ENCODE data around the gene FOSL1. TPM values are rescaled to one million over a fixed set of nuclear protein-coding genes. Genes with fewer than 3 reads are reported as not detected.
A peak's percentile ranks its signal among the peaks of the same experiment; 100 is the strongest.

Gene FOSL1
- total and polyA plus RNA-seq, 2 donors (not counting 3 experiments of a cell fraction or from before 2014, with no cell fraction given) = 18.1 to 53.8 TPM

DNA sequence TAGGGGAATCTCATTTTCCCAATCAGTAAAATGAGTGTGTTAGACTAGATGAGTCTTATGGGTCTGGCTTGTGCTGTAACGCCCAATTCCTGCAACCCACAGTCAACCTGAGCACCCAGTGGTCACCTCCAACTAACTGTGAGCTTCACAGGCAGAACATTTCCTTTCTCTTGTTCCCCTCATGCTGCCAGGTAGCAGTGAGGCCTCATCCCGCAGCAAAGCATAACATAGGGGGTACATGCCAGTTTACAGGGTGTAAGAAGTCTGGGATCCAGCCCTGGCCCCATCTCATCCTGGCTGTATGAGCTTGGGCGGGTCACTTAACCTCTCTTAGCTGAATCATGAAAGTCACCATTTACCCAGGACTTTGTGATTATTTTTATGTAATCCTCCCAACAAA is 31.3 kb downstream of the FOSL1 start:
- H3K79me2 ChIP-seq (ENCODE audit: control insufficient read depth, insufficient read depth, low read length) = peaks cover 3% of the 10 kb centered on the region
- TF ChIP-seq POLR2AphosphoS5 (IDR thresholded peaks at IDR 0.05; ENCODE audit: insufficient read depth, low read depth, low read length) (peak; percentile 40), GATA2 (IDR thresholded peaks at IDR 0.05; ENCODE audit: insufficient read depth, insufficient read length, low read depth, low read length) (no peak)
- intact Hi-C loops (cut with micrococcal nuclease) (no loop called here), dilution Hi-C loops (cut with MboI; ENCODE audit: extremely low pct_ligation_motif_present, low sequenced_read_pairs) (no loop called here)
- H4K20me1 ChIP-seq (replicated peaks; ENCODE audit: control insufficient read depth, extremely low read depth, insufficient read depth, low read length) = no peaks in the 10 kb centered on the region
- no peak overlapping the region for H3K4me2 ChIP-seq (ENCODE audit: insufficient read depth, low read length)
- ChIA-PET CTCF (interaction anchor here (1.1 to 7.1 kb wide), 3 partner anchors 9 to 19 kb away, joined by 3 to 73 read pairs (median 16); partner anchors contain the start of genes CFL1, FIBP and MUS81), POLR2A (interaction anchor here (0.9 kb wide), 1 partner anchor 21 kb away, joined by 3 read pairs; the partner anchor contains the start of gene CCDC85B)
- no peak overlapping the region for H3K27ac ChIP-seq (ENCODE audit: insufficient read depth, low read depth, low read length)
- H3K4me3 ChIP-seq (replicated peaks in 1 of 3; ENCODE audit: insufficient read depth in 1 of 3, low read depth in 1 of 3, low read length in 3 of 3) = no peak overlapping the region
- no peaks in the 10 kb centered on the region for H3K9me3 ChIP-seq (replicated peaks; ENCODE audit: control insufficient read depth, insufficient read depth, low read length)
- H3K36me3 ChIP-seq (ENCODE audit: control insufficient read depth in 2 of 2, extremely low read depth in 1 of 2, insufficient read depth in 2 of 2, low read length in 2 of 2) = peaks cover 6 to 39% of the 10 kb centered on the region in 2 experiments
- H3K4me1 ChIP-seq (ENCODE audit: control insufficient read depth, extremely low read depth, insufficient read depth, low read length) = peaks cover 17% of the 10 kb centered on the region
- H3K9ac ChIP-seq (replicated peaks; ENCODE audit: extremely low read depth, insufficient read depth, low read length) = no peak overlapping the region
- BruUV-seq (replicated peaks) = no TSS peak
- no peak overlapping the region for H2AFZ ChIP-seq (ENCODE audit: low read depth, low read length)
- FAIRE-seq (no peak), DNase-seq (ENCODE audit: low read depth, low spot score) (no peak)
- no peaks in the 10 kb centered on the region for H3K9me1 ChIP-seq (replicated peaks; ENCODE audit: control insufficient read depth, extremely low read depth, insufficient read depth, low read length)
- no peaks in the 10 kb centered on the region for H3K27me3 ChIP-seq (ENCODE audit: control insufficient read depth in 2 of 2, insufficient read depth in 2 of 2, low read length in 2 of 2)

DNA sequence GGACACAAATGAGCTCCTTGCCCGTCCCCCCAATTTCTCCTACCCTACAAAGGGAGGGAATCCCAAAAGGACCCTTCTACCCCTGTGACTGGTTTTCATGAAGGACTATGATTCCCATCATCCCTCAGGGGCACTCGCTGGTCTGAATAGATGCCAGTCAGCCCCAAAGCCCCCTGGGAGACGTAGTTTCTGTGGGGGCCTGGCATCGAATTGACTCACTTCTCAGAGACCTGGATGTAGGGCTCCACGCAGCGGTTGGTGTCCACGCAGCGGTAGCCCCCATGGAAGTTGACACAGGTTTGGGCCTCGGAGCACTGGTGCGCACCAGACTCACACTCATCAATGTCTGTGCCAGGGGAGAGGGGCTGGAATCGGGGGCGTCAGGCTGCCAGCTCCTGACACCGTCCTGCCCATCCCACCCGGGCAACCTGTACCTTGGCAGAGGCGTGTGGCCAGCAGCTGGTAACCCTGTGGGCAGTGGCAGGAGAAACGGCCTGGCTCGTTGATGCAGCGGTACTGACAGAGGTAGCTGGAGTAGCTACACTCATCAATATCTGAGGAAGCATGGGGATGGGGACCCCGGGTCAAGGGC is 32.0 kb downstream of the FOSL1 start:
- Histone ChIP-seq H3K4me3 (replicated peaks in 1 of 3; ENCODE audit: insufficient read depth in 1 of 3, low read depth in 1 of 3, low read length in 3 of 3) (no peak overlapping the region), H4K20me1 (replicated peaks; ENCODE audit: control insufficient read depth, extremely low read depth, insufficient read depth, low read length) (no peaks in the 10 kb centered on the region), H3K4me2 (ENCODE audit: insufficient read depth, low read length) (no peak overlapping the region), H3K9me1 (replicated peaks; ENCODE audit: control insufficient read depth, extremely low read depth, insufficient read depth, low read length) (no peaks in the 10 kb centered on the region), H3K9ac (replicated peaks; ENCODE audit: extremely low read depth, insufficient read depth, low read length) (no peak overlapping the region), H3K36me3 (ENCODE audit: control insufficient read depth in 2 of 2, extremely low read depth in 1 of 2, insufficient read depth in 2 of 2, low read length in 2 of 2) (peaks cover 6 to 44% of the 10 kb centered on the region in 2 experiments), H3K79me2 (ENCODE audit: control insufficient read depth, insufficient read depth, low read length) (peaks cover 10% of the 10 kb centered on the region), H3K27me3 (ENCODE audit: control insufficient read depth in 2 of 2, insufficient read depth in 2 of 2, low read length in 2 of 2) (no peaks in the 10 kb centered on the region), H3K4me1 (ENCODE audit: control insufficient read depth, extremely low read depth, insufficient read depth, low read length) (peaks cover 16% of the 10 kb centered on the region), H3K9me3 (replicated peaks; ENCODE audit: control insufficient read depth, insufficient read depth, low read length) (no peaks in the 10 kb centered on the region), H3K27ac (ENCODE audit: insufficient read depth, low read depth, low read length) (no peak overlapping the region), H2AFZ (ENCODE audit: low read depth, low read length) (no peak overlapping the region)
- intact Hi-C loops (cut with micrococcal nuclease) (no loop called here), dilution Hi-C loops (cut with MboI; ENCODE audit: extremely low pct_ligation_motif_present, low sequenced_read_pairs) (no loop called here)
- TSS peak; percentile 2 for BruUV-seq (replicated peaks)
- FAIRE-seq (no peak), DNase-seq (ENCODE audit: low read depth, low spot score) (no peak)
- ChIA-PET POLR2A (no interaction called here), CTCF (interaction anchor here (2.8 to 7.1 kb wide), 2 partner anchors 8 to 17 kb away, joined by 16 to 73 read pairs; partner anchors contain the start of genes CFL1 and MUS81)
- TF ChIP-seq JUN (IDR thresholded peaks at IDR 0.05; ENCODE audit: borderline replicate concordance, insufficient read depth, insufficient read length, low read depth) (no peak), POLR2AphosphoS5 (IDR thresholded peaks at IDR 0.05; ENCODE audit: insufficient read depth, low read depth, low read length) (peak; percentile 30)

All from endothelial cell of umbilical vein (primary cell).